C1 segment of cervical spinal cord (tissue), 14 donors: ENCODE measurements around the gene RAP1B.
A peak's percentile ranks its signal among the peaks of the same experiment; 100 is the strongest.
"Not testable (repeated sequence)": the region's sequence is repeated elsewhere in the genome, so short reads cannot be mapped to it uniquely, and the experiment has no call there.

Experiments
- DNase-seq, 14 donors: peaks; one replicate each; lab custom pipeline; 2025; lab: John Stamatoyannopoulos, UW

The RAP1B gene

GRCh38 chr12:68633614-68634558 is 23.2 kb downstream of the RAP1B start:
- DNase-seq = no peak

DNA sequence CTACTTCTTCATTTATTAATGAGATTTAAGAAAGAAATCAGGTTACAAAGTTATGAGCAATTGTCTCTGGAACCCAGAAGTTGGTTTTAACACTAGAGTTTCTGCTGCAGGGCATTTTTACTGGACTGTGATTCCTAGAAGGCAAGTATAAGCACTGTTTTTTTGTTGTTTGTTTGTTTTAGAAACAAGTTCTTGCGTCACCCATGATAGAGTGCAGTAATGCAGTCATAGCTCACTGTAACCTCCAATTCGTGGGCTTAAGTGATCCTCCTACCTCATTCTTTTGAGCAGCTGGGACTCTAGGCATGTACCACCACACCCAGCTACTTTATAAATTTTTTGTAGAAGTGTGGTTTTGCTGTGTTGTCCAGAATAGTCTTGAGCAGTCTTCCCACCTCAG is 25.6 kb downstream of the RAP1B start:
- DNase-seq = no peak

DNA sequence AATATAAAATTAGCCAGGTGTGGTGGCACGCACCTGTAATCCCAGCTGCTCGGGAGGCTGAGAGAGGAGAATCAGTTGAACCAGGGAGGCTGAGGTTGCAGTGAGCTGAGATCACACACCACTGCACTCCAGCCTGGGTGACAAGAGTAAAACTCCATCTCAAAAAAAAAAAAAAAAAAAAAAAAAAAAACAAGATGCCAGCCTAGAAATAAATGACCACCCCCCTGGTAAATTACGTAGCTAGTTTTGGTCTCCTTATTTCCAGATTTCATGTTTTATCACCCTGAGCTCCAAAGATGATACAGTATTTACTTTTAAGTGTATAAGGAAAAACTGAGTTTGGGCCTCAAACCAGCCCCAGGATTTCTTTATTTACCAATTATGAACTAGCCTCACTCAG is 26.7 kb downstream of the RAP1B start:
- not testable (repeated sequence) for DNase-seq

GRCh38 chr12:68638171-68638570 is 27.5 kb downstream of the RAP1B start:
- no peak for DNase-seq

DNA sequence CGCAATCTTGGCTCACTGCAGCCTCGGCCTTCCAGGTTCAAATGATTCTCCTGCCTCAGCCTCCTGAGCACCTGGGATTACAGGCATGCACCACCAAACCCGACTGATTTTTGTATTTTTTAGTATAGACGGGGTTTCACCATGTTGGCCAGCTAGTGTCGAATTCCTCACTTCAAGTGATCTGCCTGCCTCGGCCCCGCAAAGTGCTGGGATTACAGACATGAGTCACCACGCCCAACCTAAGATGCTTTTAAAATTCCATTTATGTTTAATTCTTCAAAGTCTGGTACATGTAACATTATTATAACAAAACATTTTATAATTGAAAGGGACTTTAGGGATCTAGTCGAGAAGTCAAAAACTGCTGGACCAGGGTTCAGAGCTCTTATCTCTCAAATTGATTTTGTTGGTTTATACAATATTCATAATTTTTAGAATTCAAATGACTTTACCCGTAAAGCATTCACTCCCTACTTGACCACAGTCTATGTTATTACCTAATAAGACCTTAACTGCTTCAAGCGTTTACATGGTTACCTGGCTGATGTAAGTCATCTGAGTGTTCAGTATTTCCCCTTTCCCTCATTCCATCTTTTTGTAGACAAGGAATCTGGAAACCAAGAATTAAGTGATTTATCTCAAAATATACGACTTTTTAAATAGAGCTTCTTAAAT is 28.2 kb downstream of the RAP1B start:
- DNase-seq = no peak

DNA sequence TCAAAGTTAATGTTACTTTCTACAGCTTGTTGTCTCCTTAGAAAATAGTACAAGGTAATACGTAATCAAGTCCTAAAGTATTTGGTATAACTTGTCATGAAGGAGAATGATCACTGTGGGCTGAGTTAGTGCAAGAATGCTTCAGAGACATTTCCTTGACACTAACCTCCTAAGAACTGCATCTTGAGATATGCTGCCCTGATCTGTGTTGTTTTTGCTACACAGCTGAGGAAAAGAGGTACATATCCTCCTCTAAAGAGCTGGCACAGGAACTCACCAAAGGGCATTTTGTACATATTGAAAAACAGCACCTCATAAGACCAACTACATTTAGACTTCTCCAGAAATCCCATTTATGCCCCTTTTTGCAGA is 28.7 kb downstream of the RAP1B start:
- no peak for DNase-seq

GRCh38 chr12:68641138-68641537 is 30.4 kb downstream of the RAP1B start:
- peak in 1 of 14 donors; percentile 3 for DNase-seq

DNA sequence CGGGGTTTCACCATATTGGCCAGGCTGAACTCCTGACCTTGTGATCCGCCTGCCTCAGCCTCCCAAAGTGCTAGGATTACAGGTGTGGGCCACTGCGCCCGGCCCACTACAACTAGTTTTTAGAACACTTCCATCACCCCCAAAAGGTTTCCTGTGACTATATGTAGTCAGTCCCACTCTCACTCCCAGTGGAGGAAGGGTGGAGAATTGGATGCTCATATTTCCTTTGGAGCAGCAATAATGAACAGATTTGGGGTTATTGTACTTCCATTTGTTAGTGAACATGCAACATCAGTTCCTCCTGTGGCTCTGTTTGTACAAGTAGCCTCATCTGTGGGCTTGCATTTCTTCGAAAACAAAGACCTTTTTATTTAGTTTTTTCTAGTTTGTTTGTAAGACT is 35.8 kb downstream of the RAP1B start:
- no peak for DNase-seq

DNA sequence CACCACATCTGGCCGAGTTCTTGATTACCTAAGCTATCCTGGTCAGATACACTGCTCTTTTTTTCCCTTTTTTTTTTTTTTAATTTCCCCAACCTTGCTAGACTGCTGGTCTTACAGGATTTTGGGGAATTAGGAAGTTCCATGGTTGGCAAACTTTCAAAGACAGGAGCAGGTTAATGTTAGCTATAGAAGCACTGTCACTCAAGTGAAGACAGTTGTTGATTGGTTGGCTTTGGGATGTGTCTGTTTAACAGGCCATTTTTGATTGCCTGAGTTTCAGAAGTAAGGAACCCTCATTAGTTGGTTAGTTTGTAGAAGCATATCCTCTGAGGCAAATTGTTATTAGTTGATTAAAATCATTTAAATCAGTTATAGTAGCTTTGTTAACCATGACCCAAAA is 36.8 kb downstream of the RAP1B start:
- DNase-seq = no peak

- no peak for DNase-seq
These were observed 37.5 kb downstream of the RAP1B start for GRCh38 chr12:68648179-68648578.

DNA sequence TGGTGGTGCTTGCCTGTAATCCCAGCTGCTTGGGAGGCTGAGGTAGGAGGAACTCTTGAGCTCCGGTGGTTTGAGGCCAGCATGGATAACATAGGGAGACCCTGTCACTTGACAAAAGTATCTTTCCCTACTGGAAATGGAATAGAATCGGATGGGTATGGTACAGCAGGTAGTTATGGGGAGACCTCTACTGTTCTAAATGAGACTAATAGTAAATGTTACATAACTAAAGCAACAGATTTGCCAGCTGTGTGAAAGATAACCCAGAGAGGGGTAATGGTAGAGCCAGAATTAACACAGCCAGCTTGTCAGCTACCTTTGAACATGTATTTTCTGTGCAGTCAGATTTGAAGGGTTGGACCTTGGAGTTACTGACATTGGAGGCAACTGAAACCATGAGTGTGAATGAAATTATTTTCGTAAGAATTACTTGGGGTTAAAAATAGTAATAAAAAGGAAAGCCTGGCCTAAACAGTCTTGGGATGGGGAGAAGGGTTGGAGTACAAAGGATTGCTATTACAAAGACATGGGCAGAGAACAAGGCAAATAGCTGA is 54.4 kb downstream of the RAP1B start:
- no peak for DNase-seq

DNA sequence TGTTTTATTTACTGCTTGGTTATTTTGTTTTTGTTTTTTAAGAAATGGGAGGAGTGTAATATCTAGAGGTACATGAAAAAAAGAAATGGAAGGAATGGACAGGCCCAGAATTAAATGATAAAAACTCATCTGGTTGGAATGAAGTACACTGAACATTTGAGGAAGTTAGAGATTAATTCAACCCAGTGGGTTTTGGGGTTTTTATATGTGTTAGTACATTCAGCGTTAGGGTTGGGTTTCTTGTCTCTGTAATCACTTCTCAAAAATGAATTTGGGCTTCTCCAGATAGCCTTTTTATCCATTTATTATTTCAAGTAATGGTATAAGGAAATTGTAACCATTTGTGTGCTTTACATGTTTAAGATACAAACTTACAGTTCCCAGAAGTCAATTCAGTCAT is 56.6 kb downstream of the RAP1B start:
- no peak for DNase-seq

DNA sequence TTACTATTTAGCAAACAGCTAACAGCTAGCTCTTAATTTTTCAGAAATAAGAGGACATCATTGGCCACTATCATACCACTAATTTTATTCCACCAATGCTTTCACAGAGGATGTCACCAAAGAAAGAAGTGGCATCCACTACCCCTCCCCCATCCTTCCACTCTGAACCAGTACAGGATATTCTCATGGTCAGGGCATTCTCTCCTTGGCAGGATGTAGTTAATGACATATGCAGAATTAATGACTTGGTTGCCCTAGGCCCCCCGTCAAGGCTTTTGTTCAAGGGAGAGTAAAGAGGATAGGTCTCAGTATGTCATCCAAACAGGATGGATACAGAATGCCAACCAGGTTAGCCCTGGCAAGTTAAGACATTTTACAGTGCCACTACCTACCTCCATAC is 57.2 kb downstream of the RAP1B start:
- DNase-seq = no peak

DNA sequence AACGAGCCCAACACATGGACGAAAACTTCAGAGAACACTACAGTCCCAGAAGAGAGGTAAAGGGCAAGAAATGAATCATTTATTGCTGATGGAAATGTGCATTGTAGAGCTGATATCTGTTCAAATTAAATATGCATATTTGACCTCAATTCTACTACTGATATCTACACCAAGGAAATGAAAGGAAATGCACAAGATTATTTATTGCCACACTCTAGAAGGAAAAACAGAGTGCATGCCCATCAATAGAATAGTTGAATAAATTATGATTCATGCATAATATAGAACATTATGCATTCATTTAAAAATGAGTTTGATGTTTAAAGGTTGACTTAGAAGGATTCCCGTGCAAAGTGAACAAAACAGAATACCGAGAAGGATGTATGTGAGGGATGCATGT is 60.5 kb downstream of the RAP1B start:
- DNase-seq = no peak

GRCh38 chr12:68673788-68674187 is 63.1 kb downstream of the RAP1B start:
- no peak for DNase-seq

GRCh38 chr12:68674376-68674775 is 63.7 kb downstream of the RAP1B start:
- DNase-seq = no peak

DNA sequence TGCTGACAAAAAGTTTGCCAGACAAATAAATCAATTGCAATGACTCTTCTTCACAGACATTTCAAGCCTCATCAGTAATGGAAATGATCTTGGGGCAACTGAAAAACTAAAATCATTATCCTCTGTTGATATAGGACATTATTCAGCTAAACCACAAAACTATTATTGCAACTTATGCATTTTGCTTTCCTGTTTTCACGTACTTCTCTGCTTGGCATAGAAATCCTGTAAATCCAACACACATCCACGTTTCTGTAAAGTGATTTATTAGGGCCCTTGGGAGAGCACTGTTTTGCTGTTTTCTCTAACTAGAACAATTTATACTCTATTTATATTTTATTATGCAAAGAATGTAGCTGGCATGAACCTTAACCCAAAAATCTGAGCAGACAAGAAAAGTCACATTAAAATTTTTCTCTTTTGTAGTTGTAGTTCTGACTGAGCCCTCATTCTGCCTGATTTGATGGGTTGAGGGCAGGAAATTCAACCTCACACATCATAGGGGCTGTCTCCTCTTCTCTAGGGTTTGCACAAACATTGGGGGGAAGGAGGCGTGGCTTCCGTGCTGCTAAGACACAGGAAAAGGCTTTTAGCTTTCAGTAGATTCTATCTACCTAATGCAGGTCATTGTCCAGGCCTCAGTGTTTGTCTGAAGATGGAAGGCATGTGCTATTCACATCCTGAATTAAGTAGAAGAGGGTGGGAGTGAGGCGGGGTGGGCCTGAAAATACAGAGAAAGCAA is 64.6 kb downstream of the RAP1B start:
- no peak for DNase-seq

DNA sequence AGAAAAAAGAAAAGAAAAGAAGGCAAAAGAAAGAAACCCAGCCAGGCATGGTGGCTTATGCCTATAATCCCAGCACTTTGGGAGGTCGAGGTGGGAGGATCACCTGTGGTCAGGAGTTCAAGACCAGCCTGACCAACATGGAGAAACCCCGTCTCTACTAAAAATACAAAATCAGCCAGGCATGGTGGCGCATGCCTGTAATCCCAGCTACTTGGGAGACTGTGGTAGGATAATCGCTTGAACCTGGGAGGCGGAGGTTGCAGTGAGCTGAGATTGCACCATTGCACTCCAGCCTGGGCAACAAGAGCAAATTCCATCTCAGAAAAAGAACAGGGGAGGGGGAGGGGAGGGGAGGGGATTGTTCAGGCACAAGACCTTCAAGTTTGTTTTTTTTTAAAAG is 66.2 kb downstream of the RAP1B start:
- DNase-seq = not testable (repeated sequence)

DNA sequence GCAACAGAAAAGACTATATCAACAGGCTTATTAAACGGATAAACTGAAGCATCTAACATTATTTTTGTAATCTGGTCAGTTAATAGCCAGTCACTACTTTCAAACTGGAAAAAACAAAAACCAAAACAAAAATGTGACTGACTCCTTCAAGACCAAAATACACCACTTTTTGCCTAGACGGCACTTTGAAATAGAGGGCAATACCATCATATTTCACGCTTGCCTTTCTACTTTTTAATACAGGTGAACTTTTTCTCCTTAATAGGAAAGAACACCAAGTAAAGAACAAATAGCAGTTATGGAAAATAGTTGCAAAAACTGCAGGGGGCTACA is 75.5 kb downstream of the RAP1B start:
- no peak for DNase-seq

DNA sequence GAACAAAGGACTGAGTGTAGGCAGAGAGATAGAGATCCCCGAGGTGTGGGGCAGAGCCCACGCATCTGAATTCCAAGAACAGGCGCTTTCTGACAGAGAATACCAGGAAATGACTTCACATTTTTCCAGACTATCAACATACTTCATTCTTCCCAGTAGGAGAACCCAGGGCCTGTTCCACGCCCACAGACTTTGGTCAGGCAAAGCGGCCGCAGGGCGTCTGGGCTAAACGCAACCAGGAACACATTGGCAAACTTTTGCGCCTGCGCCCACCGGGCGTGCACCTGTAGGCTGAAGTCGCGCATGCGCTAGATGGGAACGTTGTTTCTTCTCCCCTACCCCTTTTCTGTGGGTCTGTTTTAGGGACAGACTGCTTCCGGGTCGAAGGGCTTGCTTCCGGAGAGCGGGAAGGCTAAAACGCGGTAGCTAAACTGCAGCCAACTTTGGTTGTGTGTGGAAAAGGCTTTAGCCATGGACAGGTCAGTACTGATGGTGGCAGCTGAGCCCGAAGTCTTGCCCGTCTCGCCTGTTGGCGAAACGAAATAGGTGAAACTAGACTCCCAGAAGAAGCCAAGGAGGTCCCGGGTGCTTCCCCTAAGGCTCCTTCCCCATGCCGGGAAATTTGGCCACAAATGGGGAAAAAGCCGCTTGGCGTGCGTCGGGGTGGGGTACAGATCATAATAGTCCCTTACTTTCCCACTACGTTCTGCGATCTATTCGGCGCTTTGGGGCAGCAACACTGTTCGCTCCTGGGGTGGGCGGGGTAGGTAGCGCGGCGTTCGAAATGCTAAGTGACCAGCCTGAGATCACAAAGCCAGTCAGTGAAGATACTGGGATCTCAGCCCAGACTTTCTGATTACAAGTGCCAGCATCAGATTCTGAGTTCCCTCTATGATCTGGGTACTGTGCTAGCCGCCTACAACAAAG is 76.2 kb downstream of the RAP1B start, which contains the start of gene NUP107:
Gene NUP107 (plus strand): TSS at position 384 of the 927 bp plus-strand sequence. CDS start 88 bp downstream, at position 472.
- peak; percentile 59 to 97 (median 94) for DNase-seq

- DNase-seq = no peak
These were observed 84.8 kb downstream of the RAP1B start for GRCh38 chr12:68695454-68695853.
